ENCODE results near the gene SMARCD2.
A peak's percentile ranks its signal among the peaks of the same experiment; 100 is the strongest.
"Not testable (repeated sequence)": the region's sequence is repeated elsewhere in the genome, so short reads cannot be mapped to it uniquely, and the experiment has no call there.

Gene SMARCD2
- long read RNA-seq, transcript SMARCD2-203 (13 exons, 2,716 nt), result minor isoform, 5 of 48 reads
- long read RNA-seq, transcript SMARCD2-212 (14 exons, 2,342 nt), result major isoform, 9 of 48 reads
- long read RNA-seq, partial matches to known transcripts, result 32 of 48 reads
- long read RNA-seq, other reads (novel, unspliced or antisense), result 2 of 48 reads

DNA sequence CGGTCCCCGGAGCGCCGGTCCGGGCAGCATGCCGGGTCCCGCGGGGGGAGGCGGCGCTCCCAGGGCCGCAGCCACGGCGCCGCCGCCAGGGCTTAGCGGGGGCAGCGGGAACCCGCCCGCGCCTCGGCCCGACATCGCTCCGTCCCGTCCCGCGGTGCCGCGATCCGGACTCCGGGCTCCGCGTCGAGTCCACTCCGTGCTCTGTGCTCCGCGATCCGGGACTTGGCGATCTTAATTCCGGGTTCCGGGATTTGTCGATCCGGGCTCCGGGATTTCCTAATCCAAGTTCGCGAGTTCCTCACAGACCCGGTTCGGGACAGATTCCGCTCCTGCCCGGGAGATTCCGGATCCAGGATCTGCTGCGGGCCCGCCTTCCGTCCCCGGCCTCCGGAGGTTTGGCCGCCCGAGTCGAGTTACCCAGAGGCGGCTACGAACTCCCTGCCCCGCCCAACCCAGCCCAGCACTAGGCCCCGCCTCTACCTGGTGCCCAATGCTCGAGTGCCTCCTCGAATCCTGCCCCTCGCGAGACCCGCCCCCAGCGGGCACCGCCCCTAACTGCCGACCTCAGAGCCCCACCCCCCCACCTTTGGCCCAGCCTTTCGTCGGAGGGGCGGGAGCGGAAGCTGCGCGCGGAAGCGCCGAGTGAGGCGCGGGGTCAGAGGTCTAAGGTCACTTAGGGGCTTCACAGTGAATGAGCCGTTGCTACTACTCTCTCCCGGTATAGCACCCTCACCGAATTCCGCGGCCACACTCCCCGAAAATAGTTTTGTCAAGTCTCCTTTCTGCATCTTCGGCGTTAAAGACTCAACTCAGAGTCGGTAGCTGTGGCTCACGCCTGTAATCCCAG, at the start of gene SMARCD2:
TSS of gene SMARCD2 (minus strand) at position 146 of the 847 bp plus-strand sequence. CDS start at position 135, 11 bp downstream.
- peak; percentile 53; the same call in 1 of the 2 replicates for TF ChIP-seq SPI1 (IDR thresholded peaks at IDR 0.05; ENCODE audit: borderline replicate concordance, low read depth)
- peak; percentile 92 for TF ChIP-seq GABPA (IDR thresholded peaks at IDR 0.05; ENCODE audit: low read depth)
- no peak for TF ChIP-seq POLR2AphosphoS5 (IDR thresholded peaks at IDR 0.05; ENCODE audit: low read depth)
- TF ChIP-seq CTCF (IDR thresholded peaks at IDR 0.05; ENCODE audit: insufficient read depth, low read length), result no peak
- no peaks in the 10 kb centered on the region for H3K27me3 ChIP-seq (ENCODE audit: insufficient read depth, poor library complexity, severe bottlenecking)
- H3K4me3 ChIP-seq (replicated peaks; ENCODE audit: insufficient read depth, low read length), result peak within 1 kb of the TSS; percentile 82
- H3K27ac ChIP-seq (replicated peaks), result peak within 1 kb of the TSS; percentile 95
- DNase-seq (ENCODE audit: low read depth in 1 of 2, low spot score in 1 of 2), result peak; percentile 97 to 99

DNA sequence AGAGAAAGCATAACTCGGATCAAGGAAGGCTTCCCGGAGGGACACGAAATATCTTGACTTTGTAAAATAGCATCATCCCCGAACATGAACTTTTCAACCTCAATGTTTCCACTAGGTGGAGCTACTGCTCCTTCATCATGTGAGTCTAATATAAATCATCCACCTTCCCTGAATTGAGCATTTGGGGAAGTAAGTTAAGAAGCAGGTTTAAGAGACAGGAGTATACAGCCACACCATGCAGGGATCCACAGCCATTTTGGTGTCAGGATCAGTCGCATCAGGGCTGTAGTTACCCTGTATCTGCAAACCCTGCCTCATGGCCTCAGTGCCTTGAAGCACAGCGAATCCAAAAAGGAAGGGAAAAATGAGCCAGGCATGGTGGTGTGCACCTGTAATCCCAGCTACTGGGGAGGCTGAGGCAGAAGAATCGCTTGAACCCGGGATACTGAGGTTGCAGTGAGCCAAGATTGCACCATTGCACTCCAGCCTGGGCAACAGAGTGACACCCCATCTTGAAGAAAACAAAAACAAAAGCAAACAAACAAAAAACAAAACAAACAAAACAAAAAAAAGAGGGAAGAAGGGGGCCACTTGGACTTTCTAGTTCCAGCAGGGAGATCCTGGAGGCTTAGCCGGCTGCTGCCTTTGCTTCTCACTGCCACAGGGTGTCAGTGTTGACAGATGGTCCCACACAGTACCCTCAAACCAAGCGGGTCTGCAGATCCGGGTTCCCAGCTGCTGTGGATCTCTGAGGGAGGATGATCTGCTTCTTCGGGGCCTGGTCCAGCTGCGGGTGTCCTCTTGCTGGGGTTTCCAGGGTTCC, 46.8 kb upstream of the SMARCD2 start:
- DNase-seq (ENCODE audit: low read depth in 1 of 2, low spot score in 1 of 2), result peak in 1 of 2 experiments; percentile 52
- H3K4me3 ChIP-seq (replicated peaks; ENCODE audit: insufficient read depth, low read length); H3K27me3 ChIP-seq (ENCODE audit: insufficient read depth, poor library complexity, severe bottlenecking); H3K27ac ChIP-seq (replicated peaks): not testable (repeated sequence)

DNA sequence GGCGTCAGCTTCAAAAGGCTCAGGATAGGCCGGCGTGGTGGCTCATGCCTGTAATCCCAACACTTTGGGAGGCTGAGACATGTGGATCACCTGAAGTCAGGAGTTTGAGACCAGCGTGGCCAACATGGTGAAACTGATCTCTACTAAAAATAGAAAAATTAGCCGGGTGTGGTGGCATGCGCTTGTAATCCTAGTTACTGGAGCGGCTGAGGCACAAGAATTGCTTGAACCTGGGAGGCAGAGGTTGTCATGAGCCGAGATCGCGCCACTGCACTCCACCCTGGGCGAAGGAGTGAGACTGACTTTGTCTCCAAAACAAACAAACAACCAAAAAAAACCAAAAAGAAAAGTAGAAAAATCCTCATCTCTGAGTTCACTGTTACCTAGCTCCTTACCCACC, 42.6 kb upstream of the SMARCD2 start:
- not testable (repeated sequence) for DNase-seq (ENCODE audit: low read depth in 1 of 2, low spot score in 1 of 2); H3K4me3 ChIP-seq (replicated peaks; ENCODE audit: insufficient read depth, low read length); H3K27ac ChIP-seq (replicated peaks)

DNA sequence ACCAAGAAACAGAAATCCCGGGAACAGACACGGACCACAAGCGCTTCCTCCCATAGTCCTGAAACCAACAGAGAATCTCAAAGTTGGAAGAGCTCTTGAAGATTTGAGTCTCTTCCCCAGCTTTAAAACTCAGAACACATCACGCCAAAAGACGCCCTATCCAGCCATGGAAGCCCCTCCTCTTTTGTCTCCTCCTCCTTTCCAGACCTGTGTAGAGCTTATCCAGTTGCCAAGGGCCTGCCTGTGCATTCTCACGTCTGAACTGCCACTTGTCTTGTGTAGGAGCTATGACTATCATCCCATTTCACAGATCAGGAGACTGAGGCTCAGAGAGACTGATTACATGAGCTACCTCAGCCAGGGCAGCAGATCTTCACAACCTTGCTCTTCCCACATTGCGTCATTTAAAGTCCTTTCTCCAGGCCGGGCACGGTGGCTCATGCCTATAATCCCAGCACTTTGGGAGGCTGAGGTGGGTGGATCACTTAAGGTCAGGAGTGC, 40.2 kb upstream of the SMARCD2 start:
- H3K27ac ChIP-seq (replicated peaks); H3K4me3 ChIP-seq (replicated peaks; ENCODE audit: insufficient read depth, low read length); H3K27me3 ChIP-seq (ENCODE audit: insufficient read depth, poor library complexity, severe bottlenecking); DNase-seq (ENCODE audit: low read depth in 1 of 2, low spot score in 1 of 2): not testable (repeated sequence)

More for the DNA sequence above, 42.6 kb upstream of the SMARCD2 start:
- H3K27me3 ChIP-seq (ENCODE audit: insufficient read depth, poor library complexity, severe bottlenecking), result not testable (repeated sequence)

GRCh38 chr17:63881935-63882601, 39.6 kb upstream of the SMARCD2 start, which contains the start of gene GH2:
Gene GH2, minus strand, starts transcription at chr17:63881944. Its CDS starts 143 bp downstream, at chr17:63881801.
- TF ChIP-seq CTCF (IDR thresholded peaks at IDR 0.05; ENCODE audit: insufficient read depth, low read length) (peak; percentile 55), GABPA (IDR thresholded peaks at IDR 0.05; ENCODE audit: low read depth) (no peak)
- Histone ChIP-seq H3K27ac (replicated peaks) (no peak within 1 kb of the TSS), H3K27me3 (ENCODE audit: insufficient read depth, poor library complexity, severe bottlenecking) (no peaks in the 10 kb centered on the region), H3K4me3 (replicated peaks; ENCODE audit: insufficient read depth, low read length) (no peak within 1 kb of the TSS)
- peak in 1 of 2 experiments; percentile 25 for DNase-seq (ENCODE audit: low read depth in 1 of 2, low spot score in 1 of 2)

- H3K4me3 ChIP-seq (replicated peaks; ENCODE audit: insufficient read depth, low read length); H3K27me3 ChIP-seq (ENCODE audit: insufficient read depth, poor library complexity, severe bottlenecking); H3K27ac ChIP-seq (replicated peaks); DNase-seq (ENCODE audit: low read depth in 1 of 2, low spot score in 1 of 2): not testable (repeated sequence)
Observed at GRCh38 chr17:63881337-63881736, 38.9 kb upstream of the SMARCD2 start.

- no peaks in the 10 kb centered on the region for H3K27me3 ChIP-seq (ENCODE audit: insufficient read depth, poor library complexity, severe bottlenecking)
- no peak overlapping the region for H3K4me3 ChIP-seq (replicated peaks; ENCODE audit: insufficient read depth, low read length)
- no peak for TF ChIP-seq SPI1 (IDR thresholded peaks at IDR 0.05; ENCODE audit: borderline replicate concordance, low read depth)
- TF ChIP-seq, protein P1, sequence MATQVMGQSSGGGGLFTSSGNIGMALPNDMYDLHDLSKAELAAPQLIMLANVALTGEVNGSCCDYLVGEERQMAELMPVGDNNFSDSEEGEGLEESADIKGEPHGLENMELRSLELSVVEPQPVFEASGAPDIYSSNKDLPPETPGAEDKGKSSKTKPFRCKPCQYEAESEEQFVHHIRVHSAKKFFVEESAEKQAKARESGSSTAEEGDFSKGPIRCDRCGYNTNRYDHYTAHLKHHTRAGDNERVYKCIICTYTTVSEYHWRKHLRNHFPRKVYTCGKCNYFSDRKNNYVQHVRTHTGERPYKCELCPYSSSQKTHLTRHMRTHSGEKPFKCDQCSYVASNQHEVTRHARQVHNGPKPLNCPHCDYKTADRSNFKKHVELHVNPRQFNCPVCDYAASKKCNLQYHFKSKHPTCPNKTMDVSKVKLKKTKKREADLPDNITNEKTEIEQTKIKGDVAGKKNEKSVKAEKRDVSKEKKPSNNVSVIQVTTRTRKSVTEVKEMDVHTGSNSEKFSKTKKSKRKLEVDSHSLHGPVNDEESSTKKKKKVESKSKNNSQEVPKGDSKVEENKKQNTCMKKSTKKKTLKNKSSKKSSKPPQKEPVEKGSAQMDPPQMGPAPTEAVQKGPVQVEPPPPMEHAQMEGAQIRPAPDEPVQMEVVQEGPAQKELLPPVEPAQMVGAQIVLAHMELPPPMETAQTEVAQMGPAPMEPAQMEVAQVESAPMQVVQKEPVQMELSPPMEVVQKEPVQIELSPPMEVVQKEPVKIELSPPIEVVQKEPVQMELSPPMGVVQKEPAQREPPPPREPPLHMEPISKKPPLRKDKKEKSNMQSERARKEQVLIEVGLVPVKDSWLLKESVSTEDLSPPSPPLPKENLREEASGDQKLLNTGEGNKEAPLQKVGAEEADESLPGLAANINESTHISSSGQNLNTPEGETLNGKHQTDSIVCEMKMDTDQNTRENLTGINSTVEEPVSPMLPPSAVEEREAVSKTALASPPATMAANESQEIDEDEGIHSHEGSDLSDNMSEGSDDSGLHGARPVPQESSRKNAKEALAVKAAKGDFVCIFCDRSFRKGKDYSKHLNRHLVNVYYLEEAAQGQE (IDR thresholded peaks at IDR 0.05; ENCODE audit: insufficient replicate concordance, low read depth), result no peak
- H3K27ac ChIP-seq (replicated peaks), result no peak overlapping the region
- no peak for DNase-seq (ENCODE audit: low read depth in 1 of 2, low spot score in 1 of 2)
Observed at GRCh38 chr17:63880706-63881105, 38.2 kb upstream of the SMARCD2 start.

GRCh38 chr17:63878413-63878812, 35.9 kb upstream of the SMARCD2 start:
- H3K4me3 ChIP-seq (replicated peaks; ENCODE audit: insufficient read depth, low read length); H3K27ac ChIP-seq (replicated peaks); H3K27me3 ChIP-seq (ENCODE audit: insufficient read depth, poor library complexity, severe bottlenecking); DNase-seq (ENCODE audit: low read depth in 1 of 2, low spot score in 1 of 2): not testable (repeated sequence)

- H3K27me3 ChIP-seq (ENCODE audit: insufficient read depth, poor library complexity, severe bottlenecking); H3K27ac ChIP-seq (replicated peaks); DNase-seq (ENCODE audit: low read depth in 1 of 2, low spot score in 1 of 2); H3K4me3 ChIP-seq (replicated peaks; ENCODE audit: insufficient read depth, low read length): not testable (repeated sequence)
Observed at GRCh38 chr17:63874693-63875092, 32.2 kb upstream of the SMARCD2 start.
